HUES6 (cell line): Measurements from ENCODE around the gene PAH.

Source experiments
- H3K27ac ChIP-seq: 2 replicates; pipeline ENCODE4 v1.7.0; 2013; ENCODE audit warnings: low read depth, mild to moderate bottlenecking, low read length, inconsistent platforms
- H3K27me3 ChIP-seq: 2 replicates; pipeline ENCODE4 v1.6.1; 2013; ENCODE audit warnings: low read length; ENCODE audit not compliant: control insufficient read depth, insufficient read depth
- H3K36me3 ChIP-seq: 2 replicates; pipeline ENCODE4 v1.6.1; 2013; ENCODE audit warnings: low read length; ENCODE audit not compliant: control insufficient read depth, insufficient read depth
- H3K4me1 ChIP-seq: 2 replicates; pipeline ENCODE4 v1.6.1; 2013; ENCODE audit warnings: low read length; ENCODE audit not compliant: control insufficient read depth, insufficient read depth
- H3K4me3 ChIP-seq: 2 replicates; pipeline ENCODE4 v1.5.1; 2013; ENCODE audit warnings: low read depth, low read length
- H3K9ac ChIP-seq: one replicate; pipeline ENCODE4 v1.6.1; 2013; ENCODE audit warnings: mild to moderate bottlenecking, low read length
- H3K9me3 ChIP-seq: 2 replicates; pipeline ENCODE4 v1.6.1; 2013; ENCODE audit warnings: low read depth, low read length; ENCODE audit not compliant: control insufficient read depth, insufficient read depth

PAH gene

DNA sequence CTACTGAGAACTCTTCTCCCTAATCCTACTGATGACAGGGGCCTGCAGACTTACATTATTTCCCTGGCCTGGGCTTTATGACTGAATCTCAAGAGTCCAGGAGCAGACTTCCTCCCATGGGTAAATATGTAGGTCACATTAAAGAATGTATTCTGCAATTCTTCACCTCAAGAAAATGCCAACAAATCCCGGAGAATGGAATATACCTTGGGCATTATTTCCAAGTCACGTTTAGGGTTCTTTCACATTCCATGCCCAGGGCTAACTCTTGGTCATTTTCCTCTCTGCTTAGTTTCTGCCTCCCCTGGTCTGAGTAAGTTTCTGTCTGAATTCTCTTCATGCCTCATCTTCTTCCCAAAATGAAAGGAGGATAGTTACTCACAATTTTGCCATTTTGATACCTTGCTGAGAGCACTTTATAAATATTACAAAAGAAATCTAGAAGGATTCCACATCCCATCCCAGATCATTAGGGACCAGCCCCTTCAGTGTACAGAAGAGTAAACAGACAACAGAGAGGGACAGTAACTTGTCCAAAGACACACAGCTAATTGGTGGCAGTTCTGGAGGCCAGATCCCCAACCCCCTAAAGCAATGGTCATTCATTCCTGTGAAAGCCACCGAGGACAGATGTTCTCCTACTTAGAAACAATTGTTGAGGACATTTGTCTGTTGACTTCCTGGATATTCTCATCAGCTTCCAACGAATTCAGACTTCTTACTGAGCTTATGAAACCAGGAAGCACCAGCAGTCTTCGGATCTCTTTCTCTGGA is 605 bp downstream of the PAH start:
- no peak overlapping the region for H3K9ac ChIP-seq
- H3K4me3 ChIP-seq: peak overlapping the region; percentile 53
- no peak overlapping the region for H3K27ac ChIP-seq
- peaks cover 17% of the 10 kb centered on the region; the same call in 1 of the 2 replicates for H3K4me1 ChIP-seq
- H3K36me3 ChIP-seq: no peaks in the 10 kb centered on the region
- H3K9me3 ChIP-seq: no peaks in the 10 kb centered on the region
- no peaks in the 10 kb centered on the region for H3K27me3 ChIP-seq

DNA sequence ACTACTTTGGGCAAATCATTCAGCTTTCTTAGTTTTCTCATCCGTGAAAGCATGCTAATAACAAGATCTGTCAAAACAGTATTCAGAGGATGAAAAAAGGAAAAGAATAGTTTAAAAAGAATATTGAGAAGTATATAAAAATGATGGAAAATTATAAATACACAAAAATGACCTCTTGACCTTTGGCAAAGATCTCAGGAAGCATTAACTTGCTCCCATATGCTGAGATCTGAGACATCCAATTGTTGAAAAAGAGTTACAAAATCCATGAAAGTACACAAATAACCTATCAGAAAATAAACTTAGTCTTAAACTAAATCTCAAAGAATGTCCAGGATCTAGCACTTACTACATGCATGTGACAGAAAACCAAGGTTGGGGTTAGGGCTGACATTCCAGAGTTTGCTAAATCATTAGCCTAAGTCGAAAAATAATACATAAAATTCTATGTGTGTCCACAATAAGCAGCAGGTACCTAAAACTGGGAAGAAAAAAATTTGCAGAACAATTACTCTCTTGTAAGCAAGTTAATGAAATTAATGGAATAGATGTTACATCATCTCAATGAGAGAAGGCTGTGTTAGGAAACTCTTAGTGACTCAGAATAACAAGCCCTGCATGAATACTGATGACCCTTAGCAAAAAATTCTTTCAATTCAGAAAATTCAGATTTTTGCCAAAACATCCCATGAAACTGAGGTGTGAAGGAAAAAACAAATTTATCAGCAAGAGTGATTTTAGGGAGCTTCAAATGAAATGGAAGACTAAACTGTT is 3.4 kb downstream of the PAH start:
- Histone ChIP-seq H3K9me3 (no peaks in the 10 kb centered on the region), H3K4me1 (peaks cover 17% of the 10 kb centered on the region; the same call in 1 of the 2 replicates), H3K27me3 (no peaks in the 10 kb centered on the region), H3K9ac (no peak overlapping the region), H3K36me3 (no peaks in the 10 kb centered on the region), H3K4me3 (no peak overlapping the region), H3K27ac (no peak overlapping the region)

DNA sequence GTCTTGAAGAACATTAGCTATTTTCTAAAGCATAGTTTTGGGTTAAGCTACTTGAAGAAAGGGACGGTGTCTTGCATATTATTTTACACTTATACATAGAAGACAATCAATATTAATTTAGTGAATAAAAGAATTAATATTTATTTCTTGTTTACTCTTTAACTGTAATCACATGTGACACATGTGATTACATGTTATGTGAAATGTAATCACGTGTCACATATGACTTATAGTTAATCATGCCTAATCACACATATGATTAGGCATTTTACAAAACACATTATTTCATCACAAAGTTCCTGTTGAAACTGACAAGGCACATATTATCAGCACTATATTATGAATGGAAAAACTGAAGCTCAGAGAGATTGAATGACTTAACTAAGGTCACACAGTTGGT is 4.8 kb downstream of the PAH start:
- Histone ChIP-seq H3K9me3 (no peaks in the 10 kb centered on the region), H3K9ac (no peak overlapping the region), H3K4me3 (no peak overlapping the region), H3K27ac (no peak overlapping the region), H3K36me3 (no peaks in the 10 kb centered on the region), H3K27me3 (no peaks in the 10 kb centered on the region), H3K4me1 (peaks cover 12% of the 10 kb centered on the region; the same call in 1 of the 2 replicates)

DNA sequence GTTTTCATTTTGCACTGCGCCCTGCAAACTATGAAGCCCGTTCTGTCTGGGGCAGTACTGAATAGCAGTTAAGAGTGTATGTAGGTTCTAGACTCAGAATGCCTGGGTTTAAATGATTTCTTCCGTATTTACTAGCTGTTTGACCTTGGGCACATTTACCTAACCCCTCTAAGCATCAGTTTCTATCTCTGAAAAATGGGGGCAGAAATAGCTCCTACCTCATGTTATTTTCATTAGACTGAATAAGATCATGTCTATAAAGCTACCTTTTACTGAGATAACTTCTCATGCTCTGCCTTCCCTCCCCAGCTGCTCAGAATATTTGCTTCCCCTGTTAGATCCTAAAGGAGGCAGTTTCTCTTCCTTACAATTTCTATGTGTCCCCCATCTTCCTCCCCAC is 5.7 kb downstream of the PAH start:
- H3K4me3 ChIP-seq: no peak overlapping the region
- 0 out of 2 replicates have a peak, but pooled peaks cover 7% of the 10 kb centered on the region for H3K4me1 ChIP-seq
- H3K9me3 ChIP-seq: no peaks in the 10 kb centered on the region
- no peaks in the 10 kb centered on the region for H3K36me3 ChIP-seq
- H3K9ac ChIP-seq: no peak overlapping the region
- H3K27ac ChIP-seq: no peak overlapping the region
- no peaks in the 10 kb centered on the region for H3K27me3 ChIP-seq

GRCh38 chr12:102910792-102911191 is 6.3 kb downstream of the PAH start:
- H3K4me1 ChIP-seq: 0 out of 2 replicates have a peak, but pooled peaks cover 7% of the 10 kb centered on the region
- no peaks in the 10 kb centered on the region for H3K9me3 ChIP-seq
- no peaks in the 10 kb centered on the region for H3K36me3 ChIP-seq
- no peaks in the 10 kb centered on the region for H3K27me3 ChIP-seq
- H3K9ac ChIP-seq: no peak overlapping the region
- H3K27ac ChIP-seq: no peak overlapping the region
- H3K4me3 ChIP-seq: no peak overlapping the region

GRCh38 chr12:102910137-102910536 is 6.9 kb downstream of the PAH start:
- Histone ChIP-seq H3K4me3 (no peak overlapping the region), H3K27me3 (no peaks in the 10 kb centered on the region), H3K36me3 (no peaks in the 10 kb centered on the region), H3K9me3 (no peaks in the 10 kb centered on the region), H3K4me1 (0 out of 2 replicates have a peak, but pooled peaks cover 7% of the 10 kb centered on the region), H3K9ac (no peak overlapping the region), H3K27ac (no peak overlapping the region)

- H3K4me1 ChIP-seq: no peaks in the 10 kb centered on the region
- no peak overlapping the region for H3K27ac ChIP-seq
- H3K9me3 ChIP-seq: no peaks in the 10 kb centered on the region
- H3K36me3 ChIP-seq: no peaks in the 10 kb centered on the region
- H3K27me3 ChIP-seq: no peaks in the 10 kb centered on the region
- H3K4me3 ChIP-seq: no peak overlapping the region
- H3K9ac ChIP-seq: no peak overlapping the region
Measured at GRCh38 chr12:102907918-102908317, 9.1 kb downstream of the PAH start.

DNA sequence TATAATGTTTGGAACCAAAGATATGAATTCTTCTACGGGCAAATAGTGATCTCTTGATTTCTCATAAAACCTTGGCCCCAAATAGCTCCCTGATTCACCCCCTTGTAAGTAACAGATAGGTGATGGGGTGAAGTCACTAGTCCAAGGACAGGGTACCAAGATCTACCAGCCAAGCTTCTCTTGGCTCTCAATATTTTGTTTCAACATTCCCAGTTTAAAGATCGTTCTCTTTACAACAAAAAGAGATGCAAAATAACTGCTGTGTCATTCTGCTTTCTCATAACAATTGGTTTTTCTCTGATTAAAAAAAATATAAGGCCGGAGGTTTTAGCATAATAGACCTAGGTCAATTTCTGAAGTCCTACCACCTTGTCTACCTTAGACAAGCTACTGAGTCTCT is 11.8 kb downstream of the PAH start:
- Histone ChIP-seq H3K27me3 (no peaks in the 10 kb centered on the region), H3K27ac (no peak overlapping the region), H3K9ac (no peak overlapping the region), H3K9me3 (no peaks in the 10 kb centered on the region), H3K36me3 (no peaks in the 10 kb centered on the region), H3K4me3 (no peak overlapping the region), H3K4me1 (no peaks in the 10 kb centered on the region)

DNA sequence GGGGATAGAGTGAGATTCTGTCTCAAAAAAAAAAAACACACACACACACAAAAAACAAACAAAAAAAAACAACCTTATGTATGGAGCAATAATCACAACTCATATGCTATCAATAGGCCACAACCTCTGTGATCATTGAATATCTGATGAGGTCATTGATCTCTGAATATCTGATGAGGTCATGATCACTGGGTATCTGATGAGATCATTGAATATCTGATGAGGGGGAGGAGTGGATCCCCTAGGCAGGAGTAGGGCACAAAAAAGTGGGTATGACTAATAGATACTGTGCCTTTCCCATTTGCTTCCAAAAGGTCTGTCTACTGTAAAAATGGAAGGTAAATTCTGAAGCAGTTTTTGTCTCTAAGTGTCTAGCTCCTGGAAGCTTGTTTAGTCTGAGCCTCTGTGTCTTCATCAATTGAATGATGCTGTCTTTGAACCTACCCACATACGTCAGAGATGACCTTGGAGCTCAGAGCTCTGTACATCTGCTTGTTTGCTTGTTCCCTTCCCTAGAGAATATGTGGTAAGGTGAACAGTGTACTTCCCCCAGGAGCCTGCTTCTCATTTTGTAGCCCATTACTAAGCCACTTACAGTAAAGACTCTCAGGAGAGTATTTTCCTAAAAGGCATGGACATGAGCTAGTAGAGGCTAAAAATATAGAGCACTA is 13.6 kb downstream of the PAH start:
- no peaks in the 10 kb centered on the region for H3K9me3 ChIP-seq
- H3K27ac ChIP-seq: no peak overlapping the region
- no peak overlapping the region for H3K4me3 ChIP-seq
- no peaks in the 10 kb centered on the region for H3K4me1 ChIP-seq
- H3K9ac ChIP-seq: no peak overlapping the region
- no peaks in the 10 kb centered on the region for H3K36me3 ChIP-seq
- H3K27me3 ChIP-seq: no peaks in the 10 kb centered on the region

GRCh38 chr12:102902093-102902492 is 15.0 kb downstream of the PAH start:
- Histone ChIP-seq H3K27me3 (no peaks in the 10 kb centered on the region), H3K4me3 (no peak overlapping the region), H3K27ac (no peak overlapping the region), H3K9ac (no peak overlapping the region), H3K36me3 (no peaks in the 10 kb centered on the region), H3K4me1 (no peaks in the 10 kb centered on the region), H3K9me3 (no peaks in the 10 kb centered on the region)

DNA sequence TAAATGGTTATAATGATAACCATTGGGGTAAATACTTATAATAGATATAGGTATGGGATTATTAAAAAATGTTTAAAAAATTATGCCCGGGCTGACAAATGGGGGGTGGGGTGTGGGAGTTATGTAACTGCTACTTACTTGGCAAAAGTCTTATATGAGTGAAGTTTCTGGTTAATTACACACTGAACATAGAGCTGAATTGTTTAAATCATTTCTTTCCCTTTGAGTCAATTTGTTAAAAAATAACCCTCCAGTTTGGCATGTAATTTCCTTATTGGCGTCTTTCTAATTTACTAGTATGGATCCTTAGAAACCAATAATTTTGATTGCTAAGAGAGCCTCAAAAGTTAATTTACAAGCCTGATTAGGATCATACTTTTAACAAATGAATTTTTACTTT is 16.7 kb downstream of the PAH start:
- no peaks in the 10 kb centered on the region for H3K4me1 ChIP-seq
- H3K27ac ChIP-seq: no peak overlapping the region
- H3K9ac ChIP-seq: no peak overlapping the region
- H3K9me3 ChIP-seq: no peaks in the 10 kb centered on the region
- H3K36me3 ChIP-seq: no peaks in the 10 kb centered on the region
- no peaks in the 10 kb centered on the region for H3K27me3 ChIP-seq
- H3K4me3 ChIP-seq: no peak overlapping the region
